Astrocyte of the spinal cord (primary cell): Measurements from ENCODE around the gene PARPBP.
A peak's percentile ranks its signal among the peaks of the same experiment; 100 is the strongest.
"Not testable (repeated sequence)": the region's sequence is repeated elsewhere in the genome, so short reads cannot be mapped to it uniquely, and the experiment has no call there.

ENCODE experiments used
- DNase-seq: peaks from one replicate; pipeline ENCODE4 v3.0.0; 2011; ENCODE audit warnings: low read depth, low spot score
- H3K4me3 ChIP-seq: 2 replicates; pipeline ENCODE4 v1.5.1; 2011; ENCODE audit warnings: low read depth, mild to moderate bottlenecking, low read length, moderate library complexity
- CTCF ChIP-seq: IDR thresholded peaks from 2 replicates; pipeline ENCODE4 v1.5.1; 2012; ENCODE audit warnings: low read depth, mild to moderate bottlenecking, low read length, inconsistent platforms
- in situ Hi-C: cut with HindIII; loops from 2 replicates; pipeline ENCODE4 v1.10.0; 2017; ENCODE audit warnings: low sequenced_read_pairs

PARPBP gene

GRCh38 chr12:102120886-102121285 is 903 bp downstream of the PARPBP start:
- no peak for TF ChIP-seq CTCF
- DNase-seq: peak; percentile 18
- in situ Hi-C loops: no loop called here
- peak overlapping the region; percentile 87 for H3K4me3 ChIP-seq

DNA sequence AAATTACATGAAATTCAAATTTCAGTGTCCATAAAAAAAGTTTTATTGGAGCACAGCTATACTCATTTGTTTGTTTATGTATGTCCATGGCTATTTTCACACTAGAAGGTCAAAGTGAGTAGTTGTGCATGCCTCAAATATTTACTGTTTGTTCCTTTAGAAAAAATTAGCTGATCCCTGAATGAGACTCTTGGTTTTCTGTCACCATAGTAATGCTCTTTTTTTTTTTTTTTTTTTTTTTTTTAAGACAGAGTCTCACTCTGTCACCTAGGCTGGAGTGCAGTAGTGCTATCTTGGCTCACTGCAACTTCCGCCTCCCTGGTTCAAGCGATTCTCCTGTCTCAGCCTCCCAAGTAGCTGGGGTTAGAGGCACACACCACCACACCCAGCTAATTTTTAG is 1.3 kb downstream of the PARPBP start:
- in situ Hi-C loops: not testable (repeated sequence)

DNA sequence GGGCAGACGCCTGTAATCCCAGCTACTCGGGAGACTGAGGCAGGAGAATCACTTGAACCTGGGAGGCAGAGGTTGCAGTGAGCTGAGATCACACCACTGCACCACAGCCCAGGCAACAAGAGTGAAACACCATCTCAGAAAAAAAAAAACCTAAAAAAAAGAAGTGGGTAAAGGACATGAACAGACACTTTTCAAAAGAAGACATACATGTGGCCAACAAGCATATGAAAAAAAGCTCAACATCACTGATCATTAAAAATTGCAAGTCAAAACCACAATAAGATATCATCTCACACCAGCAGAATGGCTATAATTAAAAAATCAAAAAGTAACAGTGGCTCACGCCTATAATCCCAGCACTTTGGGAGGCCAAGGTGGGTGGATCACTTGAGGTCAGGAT is 10.7 kb downstream of the PARPBP start:
- DNase-seq, H3K4me3 ChIP-seq, in situ Hi-C loops: not testable (repeated sequence)

More for the DNA sequence above, 1.3 kb downstream of the PARPBP start:
- not testable (repeated sequence) for H3K4me3 ChIP-seq, DNase-seq

DNA sequence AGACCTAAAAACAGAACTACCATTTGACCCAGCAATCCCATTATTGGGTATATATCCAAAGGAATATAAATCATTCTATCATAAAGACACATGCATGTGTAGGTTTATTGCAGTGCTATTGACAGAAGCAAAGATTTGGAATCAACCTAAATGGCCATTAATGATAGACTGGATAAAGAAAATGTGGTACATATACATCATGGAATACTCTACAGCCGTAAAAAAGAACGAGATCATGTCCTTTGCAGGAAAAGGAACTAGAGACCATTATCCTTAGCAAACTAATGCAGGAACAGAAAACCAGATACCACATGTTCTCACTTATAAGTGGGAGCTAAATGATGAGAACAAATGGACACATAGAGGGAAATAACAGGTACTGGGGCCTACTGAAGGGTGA is 11.5 kb downstream of the PARPBP start:
- in situ Hi-C loops, DNase-seq, H3K4me3 ChIP-seq: not testable (repeated sequence)

- H3K4me3 ChIP-seq, DNase-seq, in situ Hi-C loops: not testable (repeated sequence)
These were observed 17.6 kb downstream of the PARPBP start for GRCh38 chr12:102137619-102138018.

- DNase-seq, in situ Hi-C loops, H3K4me3 ChIP-seq: not testable (repeated sequence)
These were observed 22.9 kb downstream of the PARPBP start for GRCh38 chr12:102142866-102143373.

DNA sequence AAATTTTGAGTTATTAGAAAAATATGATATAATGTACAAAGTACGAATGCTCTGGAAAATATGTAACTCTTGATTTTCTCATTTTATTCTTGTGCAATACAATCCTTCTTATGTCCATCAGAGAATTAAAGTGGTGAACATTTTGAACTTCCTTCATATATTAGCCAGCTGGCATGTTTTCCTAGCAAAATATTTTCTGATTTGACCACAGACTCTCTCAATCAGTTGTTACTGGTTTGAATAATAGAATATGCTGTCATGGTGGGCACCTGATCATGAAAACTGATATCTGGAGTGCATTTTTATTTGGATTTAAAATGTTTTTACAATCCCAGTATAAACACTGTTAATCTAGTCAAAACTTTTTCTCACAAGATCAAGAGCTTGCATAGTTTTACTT is 24.2 kb downstream of the PARPBP start:
- in situ Hi-C loops: no loop called here
- no peak for DNase-seq
- TF ChIP-seq CTCF: no peak
- H3K4me3 ChIP-seq: no peak overlapping the region

- H3K4me3 ChIP-seq, in situ Hi-C loops, DNase-seq: not testable (repeated sequence)
These were observed 27.1 kb downstream of the PARPBP start for GRCh38 chr12:102147062-102147587.

DNA sequence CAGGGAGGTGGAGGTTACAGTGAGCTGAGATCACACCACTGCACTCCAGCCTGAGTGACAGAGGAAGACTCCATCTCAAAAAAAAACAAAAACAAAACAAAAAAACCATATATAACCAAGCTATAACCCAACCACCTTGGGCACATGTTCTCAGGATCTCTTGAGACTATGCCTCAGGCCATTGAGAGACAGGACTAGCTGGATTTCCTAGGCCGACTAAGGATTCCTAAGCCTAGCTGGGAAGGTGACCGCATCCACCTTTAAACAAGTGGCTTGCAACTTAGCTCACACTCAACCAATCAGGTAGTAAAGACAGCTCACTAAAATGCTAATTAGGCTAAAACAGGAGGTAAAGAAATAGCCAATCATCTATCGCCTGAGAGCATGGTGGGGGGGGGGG is 35.2 kb downstream of the PARPBP start:
- DNase-seq: not testable (repeated sequence)

GRCh38 chr12:102163383-102163782 is 43.4 kb downstream of the PARPBP start:
- in situ Hi-C loops: no loop called here
- no peak for TF ChIP-seq CTCF
- no peak for DNase-seq
- no peak overlapping the region for H3K4me3 ChIP-seq

More for the DNA sequence above, 35.2 kb downstream of the PARPBP start:
- in situ Hi-C loops, H3K4me3 ChIP-seq: not testable (repeated sequence)
